OCI-LY7 (cell line): ENCODE results near the gene ARMH4. TPM values are rescaled to one million over a fixed set of nuclear protein-coding genes. Genes with fewer than 3 reads are reported as not detected.

ENCODE experiments used
- BruUV-seq: library from RNA; stranded (reverse); fragments of 400-500 nt; replicated peaks from 2 replicates; lab custom pipeline; 2021; lab: Mats Ljungman, UMichigan
- CTCF ChIA-PET: fragments of 300-600 bp; sonication (Branson Sonifier 250); formaldehyde crosslinking; loops from one replicate; lab custom pipeline; 2022; ENCODE audit warnings: antibody characterized with exemption; ENCODE audit not compliant: unreplicated experiment; lab: Charles Lee
- POLR2A ChIA-PET: fragments of 300-600 bp; sonication (Branson Sonifier 250); formaldehyde crosslinking; loops from one replicate; lab custom pipeline; 2022; ENCODE audit warnings: antibody characterized with exemption; lab: Charles Lee
- DNase-seq: peaks from one replicate; pipeline ENCODE4 v3.0.0-alpha.2; 2015; ENCODE audit warnings: low spot score
- H2AFZ ChIP-seq: fragments of 200-600 bp; sonication (generic), shearing (Covaris generic); 2 replicates; pipeline ENCODE4 v1.6.1; 2014; ENCODE audit warnings: mild to moderate bottlenecking, antibody characterized with exemption, low read length, moderate library complexity
- H3K27ac ChIP-seq: fragments of 200-600 bp; sonication (generic); 2 replicates; pipeline ENCODE4 v1.5.1; 2014; ENCODE audit warnings: mixed run types, low read depth, mild to moderate bottlenecking, moderate library complexity, low read length, inconsistent platforms; ENCODE audit not compliant: poor library complexity, severe bottlenecking
- H3K36me3 ChIP-seq: fragments of 200-600 bp; sonication (generic); 2 replicates; pipeline ENCODE4 v1.6.1; 2014; ENCODE audit warnings: mild to moderate bottlenecking, antibody characterized with exemption, low read length, moderate library complexity, mixed read lengths; ENCODE audit not compliant: insufficient read depth
- H3K4me1 ChIP-seq: fragments of 200-600 bp; sonication (generic); 2 replicates; pipeline ENCODE4 v1.5.1; 2014; ENCODE audit warnings: mild to moderate bottlenecking, low read length; ENCODE audit not compliant: insufficient read depth, poor library complexity, severe bottlenecking
- H3K4me2 ChIP-seq: fragments of 200-600 bp; sonication (generic); 2 replicates; pipeline ENCODE4 v1.6.1; 2014; ENCODE audit warnings: mild to moderate bottlenecking, low read length
- H3K4me3 ChIP-seq: fragments of 200-600 bp; sonication (generic); 2 replicates; pipeline ENCODE4 v1.5.1; 2014; ENCODE audit warnings: mild to moderate bottlenecking, low read depth, low read length; ENCODE audit not compliant: poor library complexity, severe bottlenecking
- H3K79me2 ChIP-seq: fragments of 200-600 bp; sonication (generic); 2 replicates; pipeline ENCODE4 v1.6.1; 2016; ENCODE audit warnings: low read depth, mild to moderate bottlenecking, low read length, moderate library complexity, mixed read lengths; ENCODE audit not compliant: insufficient read depth
- H3K9me2 ChIP-seq: fragments of 200-600 bp; sonication (generic); 2 replicates; pipeline ENCODE4 v1.6.1; 2016; ENCODE audit warnings: mild to moderate bottlenecking, low read length, mixed read lengths; ENCODE audit not compliant: insufficient read depth
- H3K9me3 ChIP-seq: fragments of 200-600 bp; sonication (generic); 2 replicates; pipeline ENCODE4 v1.6.1; 2014; ENCODE audit warnings: mild to moderate bottlenecking, mixed run types, low read length, mixed read lengths
- H4K20me1 ChIP-seq: fragments of 200-600 bp; sonication (generic); 2 replicates; pipeline ENCODE4 v1.6.1; 2014; ENCODE audit warnings: mild to moderate bottlenecking, antibody characterized with exemption, low read length, moderate library complexity, mixed read lengths; ENCODE audit not compliant: insufficient read depth
- CTCF ChIP-seq: fragments of 200-600 bp; sonication (generic); conservative IDR thresholded peaks from 2 replicates; pipeline ENCODE4 v1.5.1; 2014; ENCODE audit warnings: mild to moderate bottlenecking, antibody characterized with exemption, low read length, moderate library complexity, mixed read lengths
- EZH2phosphoT487 ChIP-seq: fragments of 200-600 bp; sonication (generic); IDR thresholded peaks from 2 replicates; pipeline ENCODE4 v1.6.1; 2018; ENCODE audit warnings: low read depth, borderline replicate concordance, mild to moderate bottlenecking, mixed run types, antibody characterized with exemption, low read length, moderate library complexity, mixed read lengths
- intact Hi-C: fragments of 100-400 bp; cut with micrococcal nuclease; formaldehyde crosslinking; loops from one replicate; pipeline ENCODE4 v1.10.0; 2022; ENCODE audit not compliant: unreplicated experiment
- total RNA-seq, 2 experiments: library from RNA; depleted of rRNA in 1 of 2; stranded (reverse); fragments of >200 nt in 1 of 2; shearing (Covaris generic) in 1 of 2; gene quantifications; 2 replicates each; pipeline ENCODE4 v1.2.3, GENCODE V29; 2014 to 2022

The ARMH4 gene
- total RNA-seq, 2 experiments from 2014 or later, result 0.25 TPM; not detected in 1

GRCh38 chr14:58191763-58192601 lies 40.0 kb upstream of the ARMH4 start:
- Histone ChIP-seq H3K79me2 (no peaks in the 10 kb centered on the region), H3K4me3 (no peak overlapping the region), H3K9me3 (no peaks in the 10 kb centered on the region), H3K27ac (no peak overlapping the region), H3K4me1 (no peaks in the 10 kb centered on the region), H3K9me2 (no peaks in the 10 kb centered on the region), H2AFZ (no peak overlapping the region), H3K36me3 (no peaks in the 10 kb centered on the region), H3K4me2 (no peak overlapping the region), H4K20me1 (no peaks in the 10 kb centered on the region)
- no TSS peak for BruUV-seq
- TF ChIP-seq CTCF (no peak), EZH2phosphoT487 (no peak)
- intact Hi-C loops, result no loop called here
- ChIA-PET POLR2A (interaction anchor here (0.5 to 2.3 kb wide), 5 partner anchors 8 to 236 kb away, joined by 3 to 6 read pairs (median 4); partner anchors contain the start of genes ACTR10, KIAA0586 and TIMM9), CTCF (no interaction called here)
- no peak for DNase-seq

GRCh38 chr14:58189176-58189575 lies 37.2 kb upstream of the ARMH4 start:
- H3K79me2 ChIP-seq, result no peaks in the 10 kb centered on the region
- POLR2A ChIA-PET, result interaction anchor here (0.6 kb wide), 1 partner anchor 937 kb away, joined by 8 read pairs; no protein-coding TSS in a partner anchor
- no peak overlapping the region for H3K27ac ChIP-seq
- CTCF ChIA-PET, result no interaction called here
- H4K20me1 ChIP-seq, result no peaks in the 10 kb centered on the region
- no peak overlapping the region for H3K4me3 ChIP-seq
- no peaks in the 10 kb centered on the region for H3K9me2 ChIP-seq
- BruUV-seq, result no TSS peak
- H3K4me2 ChIP-seq, result no peak overlapping the region
- no peaks in the 10 kb centered on the region for H3K9me3 ChIP-seq
- TF ChIP-seq EZH2phosphoT487, result no peak
- TF ChIP-seq CTCF, result no peak
- no peaks in the 10 kb centered on the region for H3K4me1 ChIP-seq
- DNase-seq, result no peak
- no peak overlapping the region for H2AFZ ChIP-seq
- intact Hi-C loops, result no loop called here
- H3K36me3 ChIP-seq, result no peaks in the 10 kb centered on the region

- POLR2A ChIA-PET, result interaction anchor here (1.2 kb wide), 1 partner anchor 21 kb away, joined by 6 read pairs; no protein-coding TSS in a partner anchor
- Histone ChIP-seq H3K36me3 (no peaks in the 10 kb centered on the region), H3K9me3 (no peaks in the 10 kb centered on the region), H3K4me3 (no peak overlapping the region), H3K27ac (no peak overlapping the region), H3K4me2 (no peak overlapping the region), H3K79me2 (no peaks in the 10 kb centered on the region), H3K9me2 (no peaks in the 10 kb centered on the region), H3K4me1 (no peaks in the 10 kb centered on the region), H4K20me1 (no peaks in the 10 kb centered on the region), H2AFZ (no peak overlapping the region)
- BruUV-seq, result no TSS peak
- no peak for DNase-seq
- no peak for TF ChIP-seq CTCF
- TF ChIP-seq EZH2phosphoT487, result no peak
- CTCF ChIA-PET, result no interaction called here
- intact Hi-C loops, result no loop called here
Measured at GRCh38 chr14:58177125-58177524, 25.1 kb upstream of the ARMH4 start.
